ENCODE data around the gene CNTNAP2. TPM values are rescaled to one million over a fixed set of nuclear protein-coding genes. Genes with fewer than 3 reads are reported as not detected.

CNTNAP2 gene
- total RNA-seq, 1 donor from 2014 or later: 1.3 TPM

DNA sequence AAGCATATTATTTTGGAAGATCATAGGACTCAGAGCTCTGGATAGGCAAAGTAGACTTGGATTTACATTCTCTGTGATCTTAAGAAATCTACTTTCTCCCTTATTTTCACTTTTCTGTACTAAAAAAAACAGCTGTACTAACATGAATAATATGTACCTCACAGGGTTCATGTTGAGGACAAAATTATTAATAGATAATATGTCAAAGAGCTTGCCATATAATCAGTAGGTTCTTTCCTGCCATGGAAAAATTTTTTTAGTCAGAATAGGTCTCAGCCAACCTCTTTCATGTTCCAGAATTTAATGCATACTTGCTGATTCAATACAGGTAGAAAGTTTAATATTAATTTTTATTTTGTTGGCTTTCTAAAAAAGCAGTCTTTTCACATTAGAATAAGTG is 1693.7 kb downstream of the CNTNAP2 start:
- no peak for DNase-seq (ENCODE audit: low spot score)

DNA sequence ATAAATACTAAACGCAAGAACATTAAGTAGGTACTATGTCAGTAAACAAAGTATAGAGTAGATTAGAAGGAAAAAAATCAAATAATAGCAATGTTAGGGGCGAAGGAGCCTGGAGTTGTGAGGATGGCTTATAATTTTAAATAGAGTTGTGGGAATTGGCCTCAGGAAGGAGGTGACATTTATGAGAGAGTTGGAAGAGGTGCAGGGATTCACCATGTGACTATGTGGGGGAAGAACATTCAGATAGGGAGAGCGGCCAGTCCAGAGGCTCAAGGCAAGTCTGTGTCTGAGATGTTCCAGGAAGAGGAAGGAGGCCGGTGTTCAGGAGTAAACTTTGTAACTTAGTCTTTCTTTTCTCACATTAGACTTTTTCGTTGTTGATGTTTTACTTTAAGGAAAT is 1695.3 kb downstream of the CNTNAP2 start:
- no peak for DNase-seq (ENCODE audit: low spot score)

DNA sequence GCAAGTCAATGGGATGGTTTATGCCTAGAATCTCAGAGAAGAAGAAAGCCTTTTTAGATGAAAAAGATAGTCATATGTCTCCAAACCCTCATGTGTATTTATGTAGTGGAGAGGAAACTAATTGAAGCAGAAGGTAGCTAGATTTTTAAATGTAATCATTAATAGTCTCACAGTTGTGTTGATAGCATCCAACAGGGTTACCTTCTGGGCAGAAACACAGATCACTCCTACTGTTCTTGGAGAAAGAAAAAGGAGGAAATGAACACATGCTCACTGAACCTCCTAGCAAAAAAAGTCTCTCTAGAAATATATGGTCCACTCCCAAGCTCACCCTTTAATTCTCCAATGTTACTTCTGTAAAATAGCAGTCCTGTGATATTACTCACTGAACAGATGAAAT is 1696.7 kb downstream of the CNTNAP2 start:
- no peak for DNase-seq (ENCODE audit: low spot score)

DNA sequence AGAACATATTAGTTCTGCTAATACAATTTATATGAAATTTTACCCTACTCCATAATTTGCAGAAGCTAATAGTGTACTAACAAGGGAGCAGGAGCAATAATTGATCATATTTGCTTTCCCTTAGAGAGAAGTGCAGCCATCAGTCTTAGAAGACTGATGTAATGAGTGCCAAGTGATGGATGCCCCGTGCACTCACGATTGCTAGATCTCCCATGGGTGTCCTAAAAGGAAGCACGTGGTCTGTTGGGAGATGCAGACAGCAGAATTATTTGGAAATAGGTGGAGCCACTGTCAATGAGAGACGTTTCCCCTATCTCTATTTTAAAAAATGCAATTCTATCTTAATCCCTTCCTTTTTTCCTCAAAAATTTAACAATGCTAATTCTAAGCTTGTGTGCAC is 1701.7 kb downstream of the CNTNAP2 start:
- no peak for DNase-seq (ENCODE audit: low spot score)

- no peak for DNase-seq (ENCODE audit: low spot score)
Observed at GRCh38 chr7:147824671-147825070, 1708.1 kb downstream of the CNTNAP2 start.

DNA sequence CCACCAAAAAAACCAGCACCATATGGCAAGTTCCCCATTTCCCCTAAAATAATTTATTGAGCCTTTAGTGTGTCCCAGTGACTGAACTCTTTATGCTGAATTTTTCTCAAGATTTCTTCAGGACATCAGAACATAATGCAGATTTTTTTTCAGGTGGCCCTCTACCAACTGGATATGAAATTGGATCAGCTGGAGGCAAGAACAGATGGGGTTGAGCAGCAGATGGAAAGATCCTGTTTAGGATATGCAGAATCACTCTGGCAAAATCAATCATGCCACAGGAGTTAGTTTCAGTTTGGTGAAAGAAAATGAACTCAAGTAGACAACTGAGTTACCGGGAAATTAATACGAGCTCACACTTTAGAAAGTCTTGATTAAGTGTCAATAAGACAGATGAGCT is 1712.4 kb downstream of the CNTNAP2 start:
- DNase-seq (ENCODE audit: low spot score): no peak

GRCh38 chr7:147833557-147833956 is 1717.0 kb downstream of the CNTNAP2 start:
- DNase-seq (ENCODE audit: low spot score): no peak

- DNase-seq (ENCODE audit: low spot score): no peak
Observed at GRCh38 chr7:147833970-147834369, 1717.4 kb downstream of the CNTNAP2 start.

- no peak for DNase-seq (ENCODE audit: low spot score)
Observed at GRCh38 chr7:147852833-147853232, 1736.2 kb downstream of the CNTNAP2 start.

DNA sequence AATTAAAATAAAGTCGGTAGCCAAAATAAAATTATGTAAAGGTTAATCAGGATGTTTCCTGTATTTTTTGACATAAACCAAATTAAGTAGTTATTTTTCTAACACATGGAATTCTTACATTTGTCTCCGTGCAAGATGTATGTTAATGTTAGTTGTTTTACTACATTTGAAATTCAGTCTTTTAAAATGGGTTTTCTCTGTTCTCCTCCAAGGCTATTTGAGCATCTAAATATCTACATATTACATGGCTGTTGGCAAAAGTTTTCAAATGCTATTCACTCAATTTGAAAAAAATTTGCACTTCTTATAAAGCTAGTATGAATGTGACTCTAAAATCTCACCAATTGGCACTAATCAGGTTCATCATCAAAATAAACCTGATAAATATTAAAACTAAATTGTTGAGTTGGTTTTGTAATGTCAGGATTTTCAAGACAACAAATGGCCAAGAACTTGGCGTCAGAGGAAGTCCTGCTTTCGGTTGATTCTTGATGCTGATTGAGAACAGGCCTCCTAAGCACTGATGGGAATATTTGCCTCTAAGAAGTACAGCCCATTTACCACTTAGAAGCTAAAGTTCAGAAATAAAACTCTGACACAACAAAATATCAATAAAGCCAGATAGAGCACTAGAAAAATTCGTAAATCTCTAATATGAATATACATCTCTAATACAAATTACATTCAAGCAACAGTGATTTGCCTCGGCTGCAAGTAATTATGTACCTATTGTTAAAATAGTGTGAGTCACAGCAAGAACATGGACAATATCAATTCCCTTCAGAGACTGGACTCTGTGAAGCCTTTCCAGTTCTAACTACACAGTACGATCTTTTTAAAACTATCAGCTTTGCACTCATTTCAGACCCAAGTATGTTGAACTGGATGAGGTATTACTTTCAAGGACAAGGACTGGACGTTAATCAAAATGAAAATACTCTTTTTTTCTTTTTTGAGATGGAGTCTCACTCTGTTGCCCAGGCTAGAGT is 1740.8 kb downstream of the CNTNAP2 start:
- no peak for DNase-seq (ENCODE audit: low spot score)

GRCh38 chr7:147858421-147858820 is 1741.8 kb downstream of the CNTNAP2 start:
- no peak for DNase-seq (ENCODE audit: low spot score)

- no peak for DNase-seq (ENCODE audit: low spot score)
Observed at GRCh38 chr7:147859033-147859432, 1742.4 kb downstream of the CNTNAP2 start.

DNA sequence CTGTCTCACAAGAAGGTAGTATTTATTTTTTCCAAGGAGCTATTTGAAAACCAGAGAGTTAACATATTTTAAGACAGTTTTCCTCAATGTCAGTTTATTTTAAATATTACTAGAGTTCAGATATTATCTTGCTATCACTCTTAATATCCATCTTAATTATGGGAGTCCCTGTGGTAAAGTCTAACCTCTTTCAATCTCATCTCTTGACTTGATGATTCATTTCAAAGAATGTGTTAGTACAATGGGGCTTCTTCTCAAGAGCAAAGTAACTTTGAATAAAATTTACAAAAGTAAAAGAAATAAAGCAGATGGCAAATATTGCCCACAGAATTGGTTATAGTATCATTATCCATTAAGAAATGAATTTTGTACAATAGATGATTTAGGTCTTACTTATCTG is 1742.9 kb downstream of the CNTNAP2 start:
- no peak for DNase-seq (ENCODE audit: low spot score)

- no peak for DNase-seq (ENCODE audit: low spot score)
Observed at GRCh38 chr7:147861058-147861716, 1744.6 kb downstream of the CNTNAP2 start.

GRCh38 chr7:147861945-147862344 is 1745.3 kb downstream of the CNTNAP2 start:
- no peak for DNase-seq (ENCODE audit: low spot score)

DNA sequence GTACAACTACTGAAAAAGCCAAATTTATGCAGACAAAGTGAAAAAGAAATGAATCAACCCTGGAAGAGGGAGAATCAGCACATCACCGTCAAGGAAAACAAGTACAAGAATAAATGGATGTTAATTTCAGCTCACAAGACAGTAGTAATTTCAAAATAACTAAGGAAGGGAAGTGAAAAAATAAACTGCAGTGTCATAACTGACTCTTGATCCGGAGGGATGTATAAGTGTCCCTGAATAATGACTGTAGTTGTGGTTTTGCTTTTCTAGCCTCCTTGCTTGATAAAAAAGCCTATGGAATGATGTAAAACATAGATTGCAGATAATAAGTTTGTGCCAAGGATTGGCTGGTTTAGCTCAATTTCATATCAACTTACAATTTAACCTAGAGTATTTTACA is 1752.9 kb downstream of the CNTNAP2 start:
- no peak for DNase-seq (ENCODE audit: low spot score)

GRCh38 chr7:147878912-147879661 is 1762.5 kb downstream of the CNTNAP2 start:
- no peak for DNase-seq (ENCODE audit: low spot score)

DNA sequence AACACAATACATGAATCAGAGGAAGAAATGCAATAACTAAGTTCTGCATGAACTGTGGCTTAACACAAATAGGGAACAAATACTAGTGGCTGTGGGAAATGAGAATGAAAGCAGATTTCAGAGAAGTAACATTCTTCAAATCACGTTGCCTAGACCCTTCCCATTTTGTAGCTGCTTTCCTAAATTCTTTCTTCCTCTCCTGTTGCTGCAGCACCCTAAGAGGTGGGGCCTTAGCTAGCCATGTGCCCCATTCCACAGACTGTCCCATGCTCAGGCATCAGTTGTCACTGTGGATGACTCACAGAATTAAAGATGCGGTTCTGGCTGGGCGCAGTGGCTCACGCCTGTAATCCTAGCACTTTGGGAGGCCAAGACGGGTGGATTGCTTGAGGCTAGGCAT is 1769.3 kb downstream of the CNTNAP2 start:
- no peak for DNase-seq (ENCODE audit: low spot score)

DNA sequence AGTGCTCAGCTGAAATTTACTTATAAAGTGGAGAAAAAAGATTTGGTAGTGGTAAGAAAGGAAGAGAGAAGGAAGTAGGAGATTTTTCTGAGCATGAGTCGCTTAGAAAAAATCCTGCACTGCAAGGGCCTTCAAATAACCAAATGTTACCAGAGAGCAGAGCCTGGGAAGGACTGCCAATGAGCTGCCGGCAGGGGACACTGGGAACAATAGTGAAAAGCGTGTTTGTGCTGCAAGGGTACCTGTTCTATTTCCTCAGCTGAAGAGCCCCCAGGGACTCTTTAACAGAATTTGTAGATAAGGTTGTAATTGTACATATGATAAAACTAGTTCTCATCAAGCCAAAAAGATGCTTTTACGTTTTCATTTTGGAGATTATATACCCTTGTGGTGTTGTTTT is 1777.7 kb downstream of the CNTNAP2 start:
- DNase-seq (ENCODE audit: low spot score): no peak

GRCh38 chr7:147896121-147896520 is 1779.5 kb downstream of the CNTNAP2 start:
- DNase-seq (ENCODE audit: low spot score): no peak

DNA sequence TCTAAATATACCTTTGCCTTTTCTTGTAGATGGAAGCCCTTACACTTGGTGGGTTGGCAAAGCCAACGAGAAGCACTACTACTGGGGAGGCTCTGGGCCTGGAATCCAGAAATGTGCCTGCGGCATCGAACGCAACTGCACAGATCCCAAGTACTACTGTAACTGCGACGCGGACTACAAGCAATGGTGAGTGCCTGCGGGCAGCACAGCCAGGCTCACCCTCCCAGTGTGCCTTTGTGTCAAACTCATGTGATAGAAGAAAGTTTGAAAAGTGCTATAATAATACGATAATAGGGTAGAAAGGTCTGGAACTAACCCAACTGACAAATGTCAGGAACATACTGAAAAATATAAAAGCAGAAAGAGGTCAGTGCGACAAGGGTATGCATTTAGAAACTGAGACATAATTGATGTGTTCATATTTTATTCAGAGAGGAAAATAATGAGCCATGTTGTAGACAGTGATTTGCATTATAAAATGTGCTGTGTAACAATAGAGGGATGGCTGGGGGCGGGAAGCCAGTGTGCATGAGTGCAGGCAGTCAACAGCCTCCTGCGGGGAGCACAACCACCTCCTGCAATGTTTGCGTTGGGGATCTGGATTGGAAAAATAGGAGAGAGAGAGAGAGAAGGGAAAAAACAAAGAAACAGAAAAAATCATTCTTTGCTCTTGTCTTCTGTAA is 1787.1 kb downstream of the CNTNAP2 start:
- no peak for DNase-seq (ENCODE audit: low spot score)
